OCI-LY3 (cell line): ENCODE data around the gene MUC6.

Experiments
- H2AFZ ChIP-seq: fragments of 200-600, 300-600 bp; shearing (Covaris generic); 2 replicates; pipeline ENCODE4 v1.6.0; 2014; ENCODE audit warnings: antibody characterized with exemption, low read depth, low read length
- H3K27ac ChIP-seq: fragments of 200-600, 300-600 bp; sonication (generic); 2 replicates; pipeline ENCODE4 v1.5.1; 2014; ENCODE audit warnings: mild to moderate bottlenecking, low read length, moderate library complexity, mixed read lengths
- H3K27me3 ChIP-seq: fragments of 200-600, 300-600 bp; sonication (generic); 2 replicates; pipeline ENCODE4 v1.6.1; 2014; ENCODE audit warnings: low read depth, low read length, mixed read lengths
- H3K36me3 ChIP-seq: fragments of 200-600, 300-600 bp; sonication (generic); replicated peaks from 2 replicates; pipeline ENCODE3; 2014; ENCODE audit warnings: low read depth, low read length, mixed read lengths
- H3K4me1 ChIP-seq: fragments of 300-600, 200-600 bp; sonication (generic); 2 replicates; pipeline ENCODE4 v1.6.1; 2014; ENCODE audit warnings: low read length, mixed read lengths
- H3K4me2 ChIP-seq: fragments of 200-600, 300-600 bp; sonication (generic); 2 replicates; pipeline ENCODE4 v1.6.1; 2014; ENCODE audit warnings: low read length, mixed read lengths
- H3K4me3 ChIP-seq: fragments of 300-600, 200-600 bp; sonication (generic); 2 replicates; pipeline ENCODE4 v1.5.1; 2014; ENCODE audit warnings: antibody characterized with exemption, mild to moderate bottlenecking, low read length, moderate library complexity
- H3K79me2 ChIP-seq: fragments of 300-600, 200-600 bp; shearing (Covaris generic); 2 replicates; pipeline ENCODE4 v1.6.1; 2014; ENCODE audit warnings: mild to moderate bottlenecking, low read length, mixed read lengths
- H3K9ac ChIP-seq: fragments of 300-600, 200-600 bp; shearing (Covaris generic); 2 replicates; pipeline ENCODE4 v1.6.0; 2014; ENCODE audit warnings: mild to moderate bottlenecking, low read length, moderate library complexity
- H3K9me3 ChIP-seq: fragments of 200-600, 300-600 bp; shearing (Covaris generic); 2 replicates; pipeline ENCODE4 v1.6.1; 2014; ENCODE audit warnings: low read length, mixed read lengths; ENCODE audit not compliant: insufficient read depth
- H4K20me1 ChIP-seq: fragments of 200-600, 300-600 bp; sonication (generic); 2 replicates; pipeline ENCODE4 v1.6.1; 2016; ENCODE audit warnings: low read length, mixed read lengths; ENCODE audit not compliant: insufficient read depth
- CTCF ChIP-seq: fragments of 200-600, 300-600 bp; sonication (generic); IDR thresholded peaks from 2 replicates; pipeline ENCODE4 v1.5.1; 2014; ENCODE audit warnings: antibody characterized with exemption, low read length, low read depth
- EZH2phosphoT487 ChIP-seq: fragments of 200-600 bp; shearing (Covaris generic); IDR thresholded peaks from 2 replicates; pipeline ENCODE4 v1.6.1; 2018; ENCODE audit warnings: antibody characterized with exemption, mixed run types, low read depth

MUC6 gene

DNA sequence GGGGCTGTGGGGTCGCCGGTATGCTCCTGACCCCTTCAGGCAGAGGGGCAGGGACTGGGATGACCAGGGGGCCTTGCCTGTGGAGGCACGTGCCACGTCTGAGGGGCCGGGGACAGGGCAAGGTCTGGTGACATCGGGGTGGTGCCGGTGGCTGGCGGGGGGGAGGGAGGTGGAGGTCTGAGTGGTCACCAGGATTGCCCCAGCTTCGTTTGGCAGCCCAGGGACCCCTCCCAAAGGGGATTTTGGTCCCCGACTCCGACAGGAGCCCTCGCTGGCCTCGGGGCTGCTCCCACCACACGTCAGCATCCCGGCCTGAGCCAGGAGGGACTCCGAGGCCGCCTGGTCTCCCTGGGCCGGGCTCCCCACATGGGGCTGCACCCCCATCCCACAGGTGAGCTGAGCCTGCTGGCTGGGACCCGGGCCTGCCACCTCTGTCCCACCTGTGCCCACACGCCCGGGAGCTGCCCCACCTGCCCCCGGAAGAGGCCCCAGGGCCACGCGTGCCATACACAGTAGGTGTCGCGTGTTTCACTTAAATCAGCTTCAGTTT, 1.1 kb upstream of the MUC6 start:
- H4K20me1 ChIP-seq, result no peaks in the 10 kb centered on the region
- H3K27ac ChIP-seq, result no peak overlapping the region
- no peak overlapping the region for H3K4me2 ChIP-seq
- H2AFZ ChIP-seq, result no peak overlapping the region
- no peak overlapping the region for H3K9ac ChIP-seq
- no peaks in the 10 kb centered on the region for H3K4me1 ChIP-seq
- no peaks in the 10 kb centered on the region for H3K36me3 ChIP-seq
- H3K79me2 ChIP-seq, result no peaks in the 10 kb centered on the region
- no peaks in the 10 kb centered on the region for H3K27me3 ChIP-seq
- no peak overlapping the region for H3K4me3 ChIP-seq
- H3K9me3 ChIP-seq, result no peaks in the 10 kb centered on the region
- no peak for TF ChIP-seq CTCF
- TF ChIP-seq EZH2phosphoT487, result no peak

DNA sequence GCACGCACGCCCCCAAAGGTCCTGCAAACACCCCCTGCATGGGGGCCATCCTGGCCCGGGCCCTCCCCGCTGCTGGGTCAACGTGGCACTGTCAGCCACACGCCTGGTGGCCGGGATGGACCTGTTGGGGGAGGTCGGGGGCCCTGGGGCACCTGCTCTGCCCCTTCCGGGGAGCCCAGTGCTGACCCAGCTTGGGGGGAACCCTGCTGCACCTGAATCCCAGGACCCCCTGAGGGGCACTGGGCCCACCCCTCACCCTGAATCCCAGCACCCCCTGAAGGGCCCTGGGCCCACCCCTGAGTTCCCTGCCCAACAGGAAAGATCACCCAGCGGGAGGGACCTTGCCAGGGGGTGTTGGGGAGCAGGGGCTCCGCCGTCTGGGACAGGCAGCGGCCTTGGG, 413 bp upstream of the MUC6 start:
- Histone ChIP-seq H2AFZ (no peak overlapping the region), H3K27ac (no peak overlapping the region), H4K20me1 (no peaks in the 10 kb centered on the region), H3K27me3 (no peaks in the 10 kb centered on the region), H3K4me1 (no peaks in the 10 kb centered on the region), H3K79me2 (no peaks in the 10 kb centered on the region), H3K36me3 (no peaks in the 10 kb centered on the region), H3K9ac (no peak overlapping the region), H3K4me2 (no peak overlapping the region), H3K9me3 (no peaks in the 10 kb centered on the region), H3K4me3 (no peak overlapping the region)
- TF ChIP-seq EZH2phosphoT487 (no peak), CTCF (no peak)

DNA sequence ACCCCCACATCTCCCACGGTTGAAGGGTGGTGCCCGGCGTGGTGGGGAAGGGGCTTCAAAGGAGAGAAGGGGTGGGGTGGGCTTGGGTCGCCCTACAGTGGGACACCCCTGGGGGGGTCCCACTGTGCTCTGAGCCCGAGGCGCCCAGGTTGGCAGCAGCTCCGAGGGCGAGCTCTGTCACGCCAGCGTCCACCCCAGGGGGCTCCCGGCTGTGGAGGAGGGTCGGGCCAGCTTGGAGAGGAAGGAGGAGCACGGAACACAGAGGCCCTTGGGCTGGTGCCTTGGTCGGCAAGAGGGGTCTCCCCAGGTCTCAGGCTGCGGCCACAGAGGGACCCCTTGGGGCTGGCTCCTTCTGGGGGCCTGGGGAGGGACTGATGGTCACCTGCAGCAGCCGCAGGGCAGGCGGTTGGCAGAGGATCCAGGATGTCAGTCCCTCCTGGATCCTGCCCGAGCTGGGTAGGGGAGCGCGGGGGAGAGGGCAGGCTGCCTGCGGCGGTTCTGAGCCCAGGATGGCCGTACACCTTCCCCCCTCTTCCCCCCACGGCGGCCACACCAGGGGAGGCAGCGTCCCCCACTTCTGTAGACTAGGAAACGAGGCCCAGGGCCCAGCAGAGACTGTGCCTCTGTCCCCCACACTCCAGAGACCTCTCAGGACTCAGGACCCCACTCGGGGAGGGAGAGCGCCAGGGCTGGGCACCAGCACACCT, 788 bp downstream of the MUC6 start:
- H4K20me1 ChIP-seq, result no peaks in the 10 kb centered on the region
- no peaks in the 10 kb centered on the region for H3K36me3 ChIP-seq
- H3K27me3 ChIP-seq, result no peaks in the 10 kb centered on the region
- no peaks in the 10 kb centered on the region for H3K9me3 ChIP-seq
- no peak overlapping the region for H2AFZ ChIP-seq
- no peak overlapping the region for H3K27ac ChIP-seq
- H3K4me2 ChIP-seq, result no peak overlapping the region
- TF ChIP-seq CTCF (no peak), EZH2phosphoT487 (no peak)
- H3K4me3 ChIP-seq, result no peak overlapping the region
- H3K4me1 ChIP-seq, result no peaks in the 10 kb centered on the region
- H3K79me2 ChIP-seq, result no peaks in the 10 kb centered on the region
- H3K9ac ChIP-seq, result no peak overlapping the region

GRCh38 chr11:1034456-1035295, 1.8 kb downstream of the MUC6 start:
- H2AFZ ChIP-seq, result no peak overlapping the region
- H3K27me3 ChIP-seq, result no peaks in the 10 kb centered on the region
- H3K9me3 ChIP-seq, result no peaks in the 10 kb centered on the region
- no peak overlapping the region for H3K9ac ChIP-seq
- no peak overlapping the region for H3K4me2 ChIP-seq
- H3K4me3 ChIP-seq, result no peak overlapping the region
- H3K79me2 ChIP-seq, result no peaks in the 10 kb centered on the region
- H3K36me3 ChIP-seq, result no peaks in the 10 kb centered on the region
- H4K20me1 ChIP-seq, result no peaks in the 10 kb centered on the region
- H3K4me1 ChIP-seq, result no peaks in the 10 kb centered on the region
- H3K27ac ChIP-seq, result no peak overlapping the region
- no peak for TF ChIP-seq EZH2phosphoT487
- no peak for TF ChIP-seq CTCF
